HCT116 (cell line): ENCODE measurements around the gene FGGY. TPM values are rescaled to one million over a fixed set of nuclear protein-coding genes. Genes with fewer than 3 reads are reported as not detected.

Source experiments
- ATAC-seq: fragments of 200-7000 bp; cut with Tn5 transposase; 2 replicates; pipeline ENCODE4 v1.9.1; 2020; ENCODE audit warnings: mild to moderate bottlenecking, moderate library complexity
- BruUV-seq: library from RNA; stranded (reverse); fragments of 400-500 nt; replicated peaks from 2 replicates; lab custom pipeline; 2021; lab: Mats Ljungman, UMichigan
- CTCF ChIA-PET: fragments of 300-600 bp; sonication (Branson Sonifier 250); formaldehyde crosslinking; loops from one replicate; lab custom pipeline; 2021; ENCODE audit warnings: antibody characterized with exemption; lab: Charles Lee
- POLR2A ChIA-PET: fragments of 300-600, 350-600 bp; sonication (Branson Sonifier 250); formaldehyde crosslinking; loops from one replicate; lab custom pipeline; 2021; ENCODE audit warnings: antibody characterized with exemption; lab: Charles Lee
- RAD21 ChIA-PET, 2 experiments: fragments of 300-600 bp; sonication (Branson Sonifier 250); formaldehyde crosslinking; loops; one replicate each; lab custom pipeline; 2023; ENCODE audit warnings: low total read pairs in 2 of 2; ENCODE audit not compliant: uncharacterized antibody in 2 of 2, unreplicated experiment in 2 of 2, low non-redundant PET in 1 of 2; lab: Charles Lee
- DNase-seq: peaks from one replicate; pipeline ENCODE4 v3.0.0-alpha.2; 2010; ENCODE audit warnings: low read depth, low spot score
- H2AFZ ChIP-seq: fragments of 200-600 bp; shearing (Covaris generic), sonication (generic); 2 replicates; pipeline ENCODE4 v1.6.1; 2017; ENCODE audit warnings: low read depth, mixed run types, mixed read lengths, antibody characterized with exemption, low read length; ENCODE audit not compliant: poor library complexity, severe bottlenecking
- H3K27ac ChIP-seq: 2 replicates; pipeline ENCODE4 v1.5.1; 2012; ENCODE audit warnings: low read depth, low read length
- H3K27me3 ChIP-seq: fragments of 200-600 bp; sonication (generic); 2 replicates; pipeline ENCODE4 v1.6.1; 2016; ENCODE audit warnings: mixed run types, low read length, mixed read lengths; ENCODE audit not compliant: insufficient read depth
- H3K36me3 ChIP-seq, 2 experiments: fragments of 200-500 bp in 1 of 2; fragments of 200-600 bp in 1 of 2; sonication (Bioruptor generic) in 1 of 2; sonication (generic) in 1 of 2; 2 replicates each; pipeline versions ENCODE4 v1.5.1 to v1.6.1; 2014 to 2016; ENCODE audit warnings: low read length in 2 of 2, inconsistent platforms in 1 of 2, mixed read lengths in 1 of 2, mixed run types in 1 of 2; ENCODE audit not compliant: insufficient read depth in 2 of 2, control insufficient read depth in 1 of 2
- H3K4me1 ChIP-seq, 2 experiments: fragments of 200-600 bp in 1 of 2; sonication (generic) in 1 of 2; 2 replicates each; pipeline versions ENCODE4 v1.5.1 to v1.6.1; 2012 to 2017; ENCODE audit warnings: low read length in 2 of 2, inconsistent platforms in 1 of 2, mild to moderate bottlenecking in 1 of 2, mixed read lengths in 1 of 2, mixed run types in 1 of 2, moderate library complexity in 1 of 2; ENCODE audit not compliant: insufficient read depth in 2 of 2, control insufficient read depth in 1 of 2
- H3K4me2 ChIP-seq: fragments of 200-600 bp; sonication (generic); 2 replicates; pipeline ENCODE4 v1.6.1; 2017; ENCODE audit warnings: mixed run types, low read length, mixed read lengths
- H3K4me3 ChIP-seq, 2 experiments: fragments of 200-600 bp in 1 of 2; sonication (generic) in 1 of 2; replicated peaks in 1 of 2; 2 replicates each; pipeline ENCODE4 v1.5.1; 2011 to 2016; ENCODE audit warnings: low read length in 2 of 2, control low read depth in 1 of 2, low read depth in 1 of 2, mild to moderate bottlenecking in 1 of 2, mixed read lengths in 1 of 2, mixed run types in 1 of 2
- H3K79me2 ChIP-seq: fragments of 200-600 bp; sonication (generic); 2 replicates; pipeline ENCODE4 v1.6.1; 2017; ENCODE audit warnings: mild to moderate bottlenecking, mixed run types, low read length, moderate library complexity, mixed read lengths; ENCODE audit not compliant: insufficient read depth
- H3K9ac ChIP-seq: fragments of 200-600 bp; sonication (generic); 2 replicates; pipeline ENCODE4 v1.6.1; 2016; ENCODE audit warnings: low read length, mixed read lengths
- H3K9me2 ChIP-seq: fragments of 200-600 bp; sonication (generic), shearing (Covaris generic); 2 replicates; pipeline ENCODE4 v1.6.1; 2017; ENCODE audit warnings: mixed run types, mild to moderate bottlenecking, moderate library complexity; ENCODE audit not compliant: insufficient read depth
- H3K9me3 ChIP-seq, 2 experiments: fragments of 200-500 bp in 1 of 2; fragments of 200-600 bp in 1 of 2; sonication (Bioruptor generic) in 1 of 2; sonication (generic) in 1 of 2; 2 replicates each; pipeline ENCODE4 v1.6.1; 2014 to 2017; ENCODE audit warnings: low read length in 2 of 2, mixed read lengths in 2 of 2, inconsistent platforms in 1 of 2, low read depth in 1 of 2, mild to moderate bottlenecking in 1 of 2, mixed run types in 1 of 2, moderate library complexity in 1 of 2; ENCODE audit not compliant: control insufficient read depth in 1 of 2, insufficient read depth in 1 of 2
- H4K20me1 ChIP-seq: fragments of 200-600 bp; sonication (generic), shearing (Covaris generic); 2 replicates; pipeline ENCODE4 v1.6.1; 2017; ENCODE audit warnings: mixed run types, mild to moderate bottlenecking, moderate library complexity; ENCODE audit not compliant: insufficient read depth
- ATF3 ChIP-seq: IDR thresholded peaks from 2 replicates; pipeline ENCODE4 v1.6.1; 2012
- CTCF ChIP-seq, 3 experiments: fragments of 200-600 bp in 1 of 3; sonication (generic) in 1 of 3; IDR thresholded peaks in 2 of 3; conservative IDR thresholded peaks in 1 of 3; 2 replicates each; pipeline ENCODE4 v1.5.1; 2012 to 2017; ENCODE audit warnings: low read depth in 2 of 3, low read length in 2 of 3, antibody characterized with exemption in 1 of 3, borderline replicate concordance in 1 of 3, control low read depth in 1 of 3, mild to moderate bottlenecking in 1 of 3, mixed read lengths in 1 of 3, mixed run types in 1 of 3, moderate library complexity in 1 of 3; ENCODE audit not compliant: insufficient read depth in 1 of 3
- EZH2 ChIP-seq: fragments of 200-600 bp; sonication (generic); IDR thresholded peaks from 2 replicates; pipeline ENCODE4 v1.6.1; 2017; ENCODE audit warnings: antibody characterized with exemption, mixed run types
- FOSL1 ChIP-seq: IDR thresholded peaks from 2 replicates; pipeline ENCODE4 v1.6.1; 2012; ENCODE audit warnings: low read depth
- JUND ChIP-seq: IDR thresholded peaks from 2 replicates; pipeline ENCODE4 v1.6.1; 2012
- POLR2A ChIP-seq: IDR thresholded peaks from 2 replicates; pipeline ENCODE4 v1.7.0; 2011; ENCODE audit warnings: borderline replicate concordance; ENCODE audit not compliant: insufficient read depth, insufficient read length; ENCODE audit errors: extremely low read depth
- POLR2AphosphoS5 ChIP-seq: IDR thresholded peaks from 2 replicates; pipeline ENCODE4 v1.6.1; 2011; ENCODE audit warnings: mild to moderate bottlenecking, low read depth, low read length, moderate library complexity
- RAD21 ChIP-seq: IDR thresholded peaks from 2 replicates; pipeline ENCODE4 v1.6.1; 2012; ENCODE audit warnings: low read depth, mild to moderate bottlenecking
- SIN3A ChIP-seq: IDR thresholded peaks from 2 replicates; pipeline ENCODE4 v1.6.1; 2012; ENCODE audit warnings: low read depth
- TCF7L2 ChIP-seq: IDR thresholded peaks from 2 replicates; pipeline ENCODE4 v1.7.0; 2011; ENCODE audit warnings: borderline replicate concordance, inconsistent platforms; ENCODE audit not compliant: insufficient read depth, insufficient read length; ENCODE audit errors: extremely low read depth
- ZFX ChIP-seq: fragments of 450-650 bp; IDR thresholded peaks from 2 replicates; pipeline ENCODE4 v1.6.1; 2017
- intact Hi-C: fragments of 100-400 bp; cut with micrococcal nuclease; formaldehyde crosslinking; loops from 2 replicates; pipeline ENCODE4 v1.10.0; 2022
- total RNA-seq: library from RNA; stranded (reverse); gene quantifications from one replicate; pipeline ENCODE4 v1.2.1, GENCODE V29; 2021; ENCODE audit not compliant: unreplicated experiment
- TF ChIP-seq, protein P1 (sequence below): IDR thresholded peaks from 2 replicates; pipeline ENCODE4 v1.6.1; 2012; ENCODE audit warnings: low read depth
- TF ChIP-seq, protein P2 (sequence below): IDR thresholded peaks from 2 replicates; pipeline ENCODE4 v1.6.1; 2011; ENCODE audit warnings: mild to moderate bottlenecking, low read length, moderate library complexity; ENCODE audit not compliant: insufficient replicate concordance; ENCODE audit errors: extremely low read depth

Gene FGGY
- total RNA-seq, 1 experiment from 2014 or later: 10.6 TPM

- no peak overlapping the region for H3K4me3 ChIP-seq
- H3K36me3 ChIP-seq: no peaks in the 10 kb centered on the region
- H3K9me3 ChIP-seq: no peaks in the 10 kb centered on the region
- TF ChIP-seq SIN3A (no peak), FOSL1 (no peak), POLR2A (no peak), JUND (no peak)
- ChIA-PET RAD21 (no interaction called here), POLR2A (no interaction called here), CTCF (no interaction called here)
- H3K27ac ChIP-seq: no peak overlapping the region
- no peak overlapping the region for H3K9ac ChIP-seq
- no peaks in the 10 kb centered on the region for H3K79me2 ChIP-seq
- no peak overlapping the region for H3K4me2 ChIP-seq
- no peak for DNase-seq
- ATAC-seq: no peak
- no TSS peak for BruUV-seq
- no peaks in the 10 kb centered on the region for H3K27me3 ChIP-seq
- no peaks in the 10 kb centered on the region for H3K4me1 ChIP-seq
- no peaks in the 10 kb centered on the region for H4K20me1 ChIP-seq
- H3K9me2 ChIP-seq: no peaks in the 10 kb centered on the region
- intact Hi-C loops: no loop called here
- H2AFZ ChIP-seq: no peak overlapping the region
Measured at GRCh38 chr1:59322394-59322793, 25.5 kb downstream of the FGGY start.

DNA sequence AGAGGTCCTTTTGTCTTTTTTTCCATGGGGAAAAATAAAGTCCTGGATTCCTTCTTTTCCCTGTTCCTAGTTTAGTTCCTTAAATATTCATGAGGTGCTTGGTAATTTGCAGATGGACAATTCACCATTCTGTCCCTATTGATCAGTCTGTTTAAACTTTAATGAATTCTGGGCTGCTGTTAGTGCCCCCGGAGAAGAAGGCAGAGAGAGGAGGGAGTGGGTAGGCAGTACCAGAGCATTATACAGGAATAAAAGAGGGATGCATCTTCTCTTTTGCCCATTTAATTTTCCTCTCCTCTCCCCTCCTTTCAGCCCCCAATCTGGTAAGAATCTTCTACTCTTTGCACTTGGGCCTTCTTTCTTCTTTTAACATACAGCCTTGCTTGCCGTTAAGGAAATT is 25.9 kb downstream of the FGGY start:
- Histone ChIP-seq H3K9me3 (no peaks in the 10 kb centered on the region), H3K9ac (no peak overlapping the region), H3K79me2 (no peaks in the 10 kb centered on the region), H3K4me3 (no peak overlapping the region), H3K27me3 (no peaks in the 10 kb centered on the region), H3K36me3 (no peaks in the 10 kb centered on the region), H3K9me2 (no peaks in the 10 kb centered on the region), H3K4me1 (no peaks in the 10 kb centered on the region), H3K27ac (no peak overlapping the region), H3K4me2 (no peak overlapping the region), H4K20me1 (no peaks in the 10 kb centered on the region), H2AFZ (no peak overlapping the region)
- ChIA-PET POLR2A (no interaction called here), CTCF (no interaction called here), RAD21 (no interaction called here)
- intact Hi-C loops: no loop called here
- DNase-seq: no peak
- no TSS peak for BruUV-seq
- no peak for ATAC-seq
- TF ChIP-seq ZFX: no peak
- TF ChIP-seq, protein P1, sequence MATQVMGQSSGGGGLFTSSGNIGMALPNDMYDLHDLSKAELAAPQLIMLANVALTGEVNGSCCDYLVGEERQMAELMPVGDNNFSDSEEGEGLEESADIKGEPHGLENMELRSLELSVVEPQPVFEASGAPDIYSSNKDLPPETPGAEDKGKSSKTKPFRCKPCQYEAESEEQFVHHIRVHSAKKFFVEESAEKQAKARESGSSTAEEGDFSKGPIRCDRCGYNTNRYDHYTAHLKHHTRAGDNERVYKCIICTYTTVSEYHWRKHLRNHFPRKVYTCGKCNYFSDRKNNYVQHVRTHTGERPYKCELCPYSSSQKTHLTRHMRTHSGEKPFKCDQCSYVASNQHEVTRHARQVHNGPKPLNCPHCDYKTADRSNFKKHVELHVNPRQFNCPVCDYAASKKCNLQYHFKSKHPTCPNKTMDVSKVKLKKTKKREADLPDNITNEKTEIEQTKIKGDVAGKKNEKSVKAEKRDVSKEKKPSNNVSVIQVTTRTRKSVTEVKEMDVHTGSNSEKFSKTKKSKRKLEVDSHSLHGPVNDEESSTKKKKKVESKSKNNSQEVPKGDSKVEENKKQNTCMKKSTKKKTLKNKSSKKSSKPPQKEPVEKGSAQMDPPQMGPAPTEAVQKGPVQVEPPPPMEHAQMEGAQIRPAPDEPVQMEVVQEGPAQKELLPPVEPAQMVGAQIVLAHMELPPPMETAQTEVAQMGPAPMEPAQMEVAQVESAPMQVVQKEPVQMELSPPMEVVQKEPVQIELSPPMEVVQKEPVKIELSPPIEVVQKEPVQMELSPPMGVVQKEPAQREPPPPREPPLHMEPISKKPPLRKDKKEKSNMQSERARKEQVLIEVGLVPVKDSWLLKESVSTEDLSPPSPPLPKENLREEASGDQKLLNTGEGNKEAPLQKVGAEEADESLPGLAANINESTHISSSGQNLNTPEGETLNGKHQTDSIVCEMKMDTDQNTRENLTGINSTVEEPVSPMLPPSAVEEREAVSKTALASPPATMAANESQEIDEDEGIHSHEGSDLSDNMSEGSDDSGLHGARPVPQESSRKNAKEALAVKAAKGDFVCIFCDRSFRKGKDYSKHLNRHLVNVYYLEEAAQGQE: no peak
- TF ChIP-seq POLR2AphosphoS5: no peak
- TF ChIP-seq TCF7L2: no peak
- TF ChIP-seq POLR2A: no peak
- TF ChIP-seq, protein P2, sequence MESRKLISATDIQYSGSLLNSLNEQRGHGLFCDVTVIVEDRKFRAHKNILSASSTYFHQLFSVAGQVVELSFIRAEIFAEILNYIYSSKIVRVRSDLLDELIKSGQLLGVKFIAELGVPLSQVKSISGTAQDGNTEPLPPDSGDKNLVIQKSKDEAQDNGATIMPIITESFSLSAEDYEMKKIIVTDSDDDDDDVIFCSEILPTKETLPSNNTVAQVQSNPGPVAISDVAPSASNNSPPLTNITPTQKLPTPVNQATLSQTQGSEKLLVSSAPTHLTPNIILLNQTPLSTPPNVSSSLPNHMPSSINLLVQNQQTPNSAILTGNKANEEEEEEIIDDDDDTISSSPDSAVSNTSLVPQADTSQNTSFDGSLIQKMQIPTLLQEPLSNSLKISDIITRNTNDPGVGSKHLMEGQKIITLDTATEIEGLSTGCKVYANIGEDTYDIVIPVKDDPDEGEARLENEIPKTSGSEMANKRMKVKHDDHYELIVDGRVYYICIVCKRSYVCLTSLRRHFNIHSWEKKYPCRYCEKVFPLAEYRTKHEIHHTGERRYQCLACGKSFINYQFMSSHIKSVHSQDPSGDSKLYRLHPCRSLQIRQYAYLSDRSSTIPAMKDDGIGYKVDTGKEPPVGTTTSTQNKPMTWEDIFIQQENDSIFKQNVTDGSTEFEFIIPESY: no peak
- TF ChIP-seq JUND: no peak
- no peak for TF ChIP-seq CTCF (IDR thresholded peaks at IDR 0.05 in 2 of 3, conservative IDR thresholded peaks at IDR 0.05 in 1 of 3; ENCODE audit: borderline replicate concordance in 1 of 3, insufficient read depth in 1 of 3, low read depth in 2 of 3, low read length in 2 of 3)
- TF ChIP-seq RAD21: no peak
- no peak for TF ChIP-seq ATF3
- TF ChIP-seq SIN3A: no peak
- TF ChIP-seq EZH2: no peak
